NT2/D1 (cell line): ENCODE data around the gene STH.
"Not testable (repeated sequence)": the region's sequence is repeated elsewhere in the genome, so short reads cannot be mapped to it uniquely, and the experiment has no call there.

Experiments
- DNase-seq: peaks from one replicate; pipeline ENCODE4 v3.0.0-alpha.2; 2011; ENCODE audit warnings: low read depth, low spot score
- H3K27me3 ChIP-seq: 2 replicates; pipeline ENCODE4 v1.6.0; 2011; ENCODE audit warnings: mild to moderate bottlenecking; ENCODE audit not compliant: insufficient read length, insufficient read depth
- H3K36me3 ChIP-seq: 2 replicates; pipeline ENCODE4 v1.6.1; 2011; ENCODE audit warnings: mild to moderate bottlenecking, low read length, mixed read lengths; ENCODE audit not compliant: insufficient read depth, insufficient read length
- H3K4me1 ChIP-seq: 2 replicates; pipeline ENCODE4 v1.5.1; 2011; ENCODE audit not compliant: insufficient read depth, insufficient read length
- H3K4me3 ChIP-seq: 2 replicates; pipeline ENCODE4 v1.5.1; 2011; ENCODE audit warnings: low read depth; ENCODE audit not compliant: insufficient read length
- H3K9ac ChIP-seq: 2 replicates; pipeline ENCODE4 v1.6.0; 2011; ENCODE audit warnings: low read depth; ENCODE audit not compliant: insufficient read length
- H3K9me3 ChIP-seq: 2 replicates; pipeline ENCODE4 v1.5.1; 2011; ENCODE audit warnings: mild to moderate bottlenecking, low read length; ENCODE audit not compliant: insufficient read depth
- SUZ12 ChIP-seq: IDR thresholded peaks from 2 replicates; pipeline ENCODE4 v1.6.1; 2011; ENCODE audit not compliant: insufficient read length, insufficient read depth; ENCODE audit errors: extremely low read depth
- YY1 ChIP-seq: IDR thresholded peaks from 2 replicates; pipeline ENCODE4 v1.6.1; 2011; ENCODE audit not compliant: insufficient read length, insufficient read depth
- ZNF274 ChIP-seq: IDR thresholded peaks from 2 replicates; pipeline ENCODE4 v1.6.1; 2011; ENCODE audit warnings: mild to moderate bottlenecking, low read depth, low read length

The STH gene

GRCh38 chr17:46000757-46001156 lies 1.7 kb downstream of the STH start:
- H3K4me1 ChIP-seq: peaks cover 1% of the 10 kb centered on the region
- no peak overlapping the region for H3K9ac ChIP-seq
- DNase-seq: no peak
- H3K27me3 ChIP-seq: no peaks in the 10 kb centered on the region
- H3K36me3 ChIP-seq: no peaks in the 10 kb centered on the region
- no peaks in the 10 kb centered on the region for H3K9me3 ChIP-seq
- H3K4me3 ChIP-seq: no peak overlapping the region
- no peak for TF ChIP-seq YY1
- no peak for TF ChIP-seq SUZ12
- TF ChIP-seq ZNF274: no peak

- Histone ChIP-seq H3K4me3 (no peak overlapping the region), H3K36me3 (no peaks in the 10 kb centered on the region), H3K27me3 (no peaks in the 10 kb centered on the region), H3K9me3 (no peaks in the 10 kb centered on the region), H3K9ac (peak overlapping the region; percentile 28), H3K4me1 (peaks cover 1% of the 10 kb centered on the region)
- no peak for DNase-seq
- TF ChIP-seq YY1 (no peak), ZNF274 (no peak), SUZ12 (no peak)
These were observed 2.6 kb downstream of the STH start for GRCh38 chr17:46001390-46002310.

- Histone ChIP-seq H3K9ac (peak overlapping the region; percentile 28), H3K4me1 (peaks cover 1% of the 10 kb centered on the region), H3K36me3 (no peaks in the 10 kb centered on the region), H3K27me3 (no peaks in the 10 kb centered on the region), H3K4me3 (no peak overlapping the region), H3K9me3 (no peaks in the 10 kb centered on the region)
- DNase-seq: peak; percentile 60
- no peak for TF ChIP-seq ZNF274
- TF ChIP-seq SUZ12: no peak
- no peak for TF ChIP-seq YY1
These were observed 3.4 kb downstream of the STH start for GRCh38 chr17:46002311-46002972.

GRCh38 chr17:46002973-46003316 lies 3.9 kb downstream of the STH start:
- no peak for DNase-seq
- H3K36me3 ChIP-seq: no peaks in the 10 kb centered on the region
- TF ChIP-seq SUZ12: no peak
- no peak for TF ChIP-seq ZNF274
- TF ChIP-seq YY1: no peak
- peaks cover 1% of the 10 kb centered on the region for H3K4me1 ChIP-seq
- H3K4me3 ChIP-seq: no peak overlapping the region
- no peak overlapping the region for H3K9ac ChIP-seq
- no peaks in the 10 kb centered on the region for H3K27me3 ChIP-seq
- H3K9me3 ChIP-seq: no peaks in the 10 kb centered on the region

DNA sequence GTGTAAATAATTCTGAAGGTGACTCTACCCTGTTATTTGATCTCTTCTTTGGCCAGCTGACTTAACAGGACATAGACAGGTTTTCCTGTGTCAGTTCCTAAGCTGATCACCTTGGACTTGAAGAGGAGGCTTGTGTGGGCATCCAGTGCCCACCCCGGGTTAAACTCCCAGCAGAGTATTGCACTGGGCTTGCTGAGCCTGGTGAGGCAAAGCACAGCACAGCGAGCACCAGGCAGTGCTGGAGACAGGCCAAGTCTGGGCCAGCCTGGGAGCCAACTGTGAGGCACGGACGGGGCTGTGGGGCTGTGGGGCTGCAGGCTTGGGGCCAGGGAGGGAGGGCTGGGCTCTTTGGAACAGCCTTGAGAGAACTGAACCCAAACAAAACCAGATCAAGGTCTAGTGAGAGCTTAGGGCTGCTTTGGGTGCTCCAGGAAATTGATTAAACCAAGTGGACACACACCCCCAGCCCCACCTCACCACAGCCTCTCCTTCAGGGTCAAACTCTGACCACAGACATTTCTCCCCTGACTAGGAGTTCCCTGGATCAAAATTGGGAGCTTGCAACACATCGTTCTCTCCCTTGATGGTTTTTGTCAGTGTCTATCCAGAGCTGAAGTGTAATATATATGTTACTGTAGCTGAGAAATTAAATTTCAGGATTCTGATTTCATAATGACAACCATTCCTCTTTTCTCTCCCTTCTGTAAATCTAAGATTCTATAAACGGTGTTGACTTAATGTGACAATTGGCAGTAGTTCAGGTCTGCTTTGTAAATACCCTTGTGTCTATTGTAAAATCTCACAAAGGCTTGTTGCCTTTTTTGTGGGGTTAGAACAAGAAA lies 5.1 kb downstream of the STH start:
- Histone ChIP-seq H3K4me1 (peaks cover 1% of the 10 kb centered on the region), H3K36me3 (no peaks in the 10 kb centered on the region), H3K9ac (no peak overlapping the region), H3K27me3 (no peaks in the 10 kb centered on the region), H3K9me3 (no peaks in the 10 kb centered on the region), H3K4me3 (no peak overlapping the region)
- TF ChIP-seq YY1: no peak
- no peak for TF ChIP-seq SUZ12
- no peak for TF ChIP-seq ZNF274
- no peak for DNase-seq

DNA sequence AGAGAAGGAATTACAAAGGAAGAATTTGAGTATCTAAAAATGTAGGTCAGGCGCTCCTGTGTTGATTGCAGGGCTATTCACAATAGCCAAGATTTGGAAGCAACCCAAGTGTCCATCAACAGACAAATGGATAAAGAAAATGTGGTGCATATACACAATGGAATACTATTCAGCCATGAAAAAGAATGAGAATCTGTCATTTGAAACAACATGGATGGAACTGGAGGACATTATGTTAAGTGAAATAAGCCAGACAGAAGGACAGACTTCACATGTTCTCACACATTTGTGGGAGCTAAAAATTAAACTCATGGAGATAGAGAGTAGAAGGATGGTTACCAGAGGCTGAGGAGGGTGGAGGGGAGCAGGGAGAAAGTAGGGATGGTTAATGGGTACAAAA lies 7.0 kb downstream of the STH start:
- DNase-seq, H3K9ac ChIP-seq, H3K4me1 ChIP-seq, H3K9me3 ChIP-seq, H3K36me3 ChIP-seq, H3K27me3 ChIP-seq, H3K4me3 ChIP-seq: not testable (repeated sequence)

- H3K4me1 ChIP-seq: peaks cover 10% of the 10 kb centered on the region
- H3K9me3 ChIP-seq: no peaks in the 10 kb centered on the region
- TF ChIP-seq SUZ12 (no peak), YY1 (no peak), ZNF274 (no peak)
- H3K27me3 ChIP-seq: no peaks in the 10 kb centered on the region
- no peak for DNase-seq
- no peak overlapping the region for H3K4me3 ChIP-seq
- H3K9ac ChIP-seq: no peak overlapping the region
- no peaks in the 10 kb centered on the region for H3K36me3 ChIP-seq
These were observed 8.5 kb downstream of the STH start for GRCh38 chr17:46007461-46007965.
